GM19193 (cell line): ENCODE data around the gene THBS4.

ENCODE experiments used
- POLR2A ChIP-seq: IDR thresholded peaks from 4 replicates; pipeline ENCODE4 v1.6.1; 2011; ENCODE audit not compliant: insufficient read depth, insufficient read length; ENCODE audit errors: extremely low read depth

The THBS4 gene

DNA sequence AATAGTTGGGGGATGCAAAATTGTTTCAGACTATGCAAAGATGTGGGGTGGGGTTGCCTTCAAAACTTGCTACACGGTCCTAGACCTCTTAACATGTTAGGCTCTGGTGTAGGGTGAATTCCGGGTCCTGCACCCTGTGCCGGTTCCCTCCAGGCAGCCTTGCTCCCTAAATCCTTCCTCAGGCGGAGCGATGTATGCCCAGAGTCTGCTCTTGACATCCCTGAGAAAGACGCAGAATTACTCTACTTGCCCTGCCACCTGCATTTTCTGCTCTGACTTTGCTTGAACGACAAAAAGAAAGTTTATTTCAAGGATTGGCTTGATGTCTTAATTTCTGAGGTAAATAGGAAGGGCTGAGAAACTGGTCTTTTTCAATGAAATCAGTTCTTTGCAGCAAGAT lies 691 bp downstream of the THBS4 start:
- TF ChIP-seq POLR2A: no peak

DNA sequence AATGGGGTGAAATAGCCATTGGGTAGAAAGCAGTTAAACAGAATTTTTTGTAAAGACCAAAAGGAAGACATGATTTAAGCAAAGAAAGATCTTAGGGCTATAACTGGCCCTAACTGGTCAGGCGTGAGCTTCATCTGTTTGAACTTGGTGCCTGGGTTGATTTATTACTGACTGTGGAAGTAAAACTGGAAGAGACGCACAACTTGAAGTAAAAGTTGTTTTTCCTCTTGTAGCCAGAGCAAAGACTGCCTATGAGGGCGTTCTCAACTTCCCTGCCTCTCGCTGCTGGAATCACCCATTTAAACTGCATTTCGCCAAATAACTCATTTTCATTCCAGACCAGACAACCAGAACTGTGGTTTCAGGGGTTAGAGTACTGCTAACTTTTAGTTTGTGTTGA lies 1.5 kb downstream of the THBS4 start:
- no peak for TF ChIP-seq POLR2A

DNA sequence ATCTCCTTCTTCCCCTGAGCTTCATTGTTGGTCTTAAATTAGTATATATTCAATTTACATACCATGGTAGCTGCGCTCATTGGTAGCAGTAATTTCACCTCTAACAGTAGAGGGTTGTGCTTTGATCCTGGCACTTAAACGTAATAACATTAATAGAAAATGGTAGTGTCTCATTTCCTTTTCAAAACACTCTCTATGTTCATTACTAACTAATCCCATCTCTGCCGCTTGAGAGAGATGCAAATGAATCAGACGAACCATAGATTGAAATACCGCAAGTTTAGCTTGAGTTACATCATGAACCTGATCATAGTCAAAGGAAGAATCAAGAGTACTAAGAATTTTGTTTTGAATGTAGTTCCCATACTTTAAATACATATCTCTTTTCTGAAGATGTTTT lies 2.2 kb downstream of the THBS4 start:
- TF ChIP-seq POLR2A: no peak

DNA sequence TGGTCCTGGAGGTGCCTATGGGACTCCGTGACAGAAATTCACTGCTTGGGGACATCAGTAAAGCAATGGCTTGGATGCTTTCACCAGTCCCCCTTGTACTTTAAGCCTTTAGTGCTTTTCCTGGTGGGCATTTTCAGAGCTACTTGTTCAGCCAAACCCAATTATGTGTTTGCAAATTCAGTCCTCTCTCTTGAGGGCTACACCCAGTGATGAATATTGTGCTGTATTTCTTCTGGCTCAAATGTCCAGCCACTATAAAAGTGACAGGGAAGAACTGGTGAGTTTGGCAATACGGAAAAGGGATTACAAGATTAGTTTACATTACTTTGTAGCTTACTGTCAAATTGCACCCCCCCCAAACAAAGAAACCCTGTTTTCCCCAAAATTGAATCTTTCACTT lies 4.5 kb downstream of the THBS4 start:
- TF ChIP-seq POLR2A: no peak

DNA sequence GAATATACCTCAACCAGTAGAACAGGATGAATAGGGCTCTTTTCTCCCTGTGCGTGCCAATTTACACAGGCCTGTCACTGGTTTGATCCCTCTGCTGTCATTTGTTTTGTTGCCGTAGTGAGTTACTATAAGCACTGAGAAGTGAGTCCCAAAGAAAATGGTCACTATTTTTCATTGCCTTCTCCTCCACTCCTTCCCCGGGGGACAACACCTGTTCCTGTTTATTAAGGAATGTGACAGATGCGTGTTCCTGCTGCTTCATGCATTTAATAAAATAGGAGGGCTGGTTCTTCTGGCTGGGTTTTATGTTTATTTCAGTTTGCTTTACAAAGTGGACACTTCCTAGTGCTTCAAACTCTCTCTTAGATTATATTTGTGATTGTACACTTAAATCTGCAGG lies 6.4 kb downstream of the THBS4 start:
- TF ChIP-seq POLR2A: no peak

DNA sequence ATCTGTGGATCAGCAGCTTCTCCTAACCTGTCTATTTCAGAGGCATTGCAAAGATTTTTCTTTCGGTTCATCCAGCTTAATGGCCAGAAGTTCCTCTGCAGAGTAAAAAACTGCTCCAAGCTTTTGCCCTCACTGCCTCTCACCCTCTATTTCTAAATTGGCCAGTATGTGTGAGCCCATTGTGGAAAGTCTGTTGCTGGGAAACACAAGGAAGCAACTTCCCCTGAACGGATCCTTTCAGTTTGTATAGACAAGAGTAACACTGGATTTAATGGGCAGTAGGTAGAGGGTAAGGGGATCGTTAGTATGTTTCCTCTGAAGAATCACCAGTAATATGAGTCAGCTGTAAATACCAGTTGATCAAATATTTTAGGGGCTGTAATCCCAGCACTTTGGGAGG lies 7.2 kb downstream of the THBS4 start:
- no peak for TF ChIP-seq POLR2A

DNA sequence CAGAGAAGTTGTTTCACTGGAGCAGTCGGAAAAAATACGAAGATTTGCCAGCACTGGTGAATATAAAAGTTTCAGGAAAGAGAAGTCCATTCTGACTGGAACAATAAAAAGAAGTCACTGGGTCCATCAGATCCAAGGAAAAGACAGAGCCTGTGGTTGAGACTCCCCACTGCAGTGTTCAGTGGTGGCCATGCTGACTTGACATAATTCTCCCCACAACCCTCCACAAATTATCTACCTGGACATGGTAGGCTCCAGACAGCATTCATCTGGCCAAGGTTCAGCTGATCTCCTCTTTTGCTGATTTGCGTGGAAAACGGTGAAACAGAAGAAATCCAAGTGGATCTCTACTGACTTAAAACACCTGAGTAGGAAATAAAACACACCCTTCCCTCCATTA lies 8.0 kb downstream of the THBS4 start:
- no peak for TF ChIP-seq POLR2A

DNA sequence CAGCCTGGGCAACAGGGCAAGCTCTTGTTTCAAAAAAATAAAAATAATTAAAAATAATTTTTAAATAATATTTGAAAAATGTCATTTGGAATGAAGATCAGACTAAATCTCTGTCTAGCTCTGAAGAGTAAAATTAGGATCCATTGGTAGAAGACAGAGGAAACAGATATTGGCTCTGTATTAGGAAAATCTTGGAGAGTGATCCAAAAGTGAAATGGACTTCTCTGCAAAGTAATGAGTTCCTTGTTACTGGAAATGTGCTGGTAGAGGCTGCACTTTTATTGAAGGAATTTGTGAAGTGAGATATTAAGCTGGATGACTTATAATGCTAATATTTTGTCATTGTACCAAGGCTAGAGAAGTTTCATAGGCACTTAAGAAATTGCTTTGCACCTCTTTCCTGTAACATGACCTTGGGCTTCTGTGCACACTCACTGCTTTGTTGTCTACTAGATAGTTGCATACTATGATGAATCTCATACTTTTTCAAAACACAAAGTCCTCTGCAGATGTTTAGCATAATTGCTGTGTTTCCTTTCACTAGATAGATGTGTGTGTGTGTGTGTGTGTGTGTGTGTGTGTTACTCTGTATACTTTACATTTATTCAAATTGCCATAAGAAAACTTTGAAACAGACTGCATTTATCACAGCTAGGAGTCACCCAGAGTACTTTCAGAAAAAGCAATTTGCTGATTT lies 13.1 kb downstream of the THBS4 start:
- TF ChIP-seq POLR2A: no peak

DNA sequence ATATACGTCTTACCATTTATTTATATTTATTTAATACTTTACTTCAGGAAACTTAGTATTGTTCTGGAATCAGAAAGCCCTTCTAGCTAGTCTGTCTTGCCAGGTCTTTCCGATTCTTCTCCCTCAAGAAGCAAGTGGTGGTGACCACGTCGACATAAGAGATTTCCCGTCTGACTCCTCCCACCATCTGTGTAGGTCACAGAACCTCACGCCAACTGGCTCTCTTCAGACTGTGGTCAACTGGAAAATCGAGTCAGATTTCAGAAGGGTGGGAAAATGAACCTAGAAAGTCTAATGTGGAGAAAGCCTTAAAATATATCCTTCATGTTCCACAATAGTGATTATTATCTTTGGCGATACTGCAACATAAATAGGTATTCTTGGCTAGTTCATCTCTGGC lies 17.3 kb downstream of the THBS4 start:
- TF ChIP-seq POLR2A: no peak

DNA sequence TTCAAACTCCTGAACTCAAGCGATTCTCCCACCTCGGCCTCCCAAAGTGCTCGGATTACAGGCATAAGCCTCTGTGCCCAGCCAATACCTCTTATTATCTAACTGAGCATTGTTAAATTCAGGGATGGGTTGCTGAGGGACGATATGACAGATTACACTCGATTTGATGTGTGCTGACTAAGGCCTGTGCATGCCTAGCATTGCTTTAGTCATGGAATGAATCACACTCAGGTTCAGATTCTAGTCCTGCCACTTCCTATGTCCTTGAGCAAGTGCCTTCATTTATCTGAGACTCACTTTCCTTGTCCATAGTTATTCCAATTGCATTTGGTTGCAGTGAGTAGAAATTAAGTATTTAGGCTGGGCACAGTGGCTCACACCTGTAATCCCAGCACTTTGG lies 19.5 kb downstream of the THBS4 start:
- TF ChIP-seq POLR2A: no peak

DNA sequence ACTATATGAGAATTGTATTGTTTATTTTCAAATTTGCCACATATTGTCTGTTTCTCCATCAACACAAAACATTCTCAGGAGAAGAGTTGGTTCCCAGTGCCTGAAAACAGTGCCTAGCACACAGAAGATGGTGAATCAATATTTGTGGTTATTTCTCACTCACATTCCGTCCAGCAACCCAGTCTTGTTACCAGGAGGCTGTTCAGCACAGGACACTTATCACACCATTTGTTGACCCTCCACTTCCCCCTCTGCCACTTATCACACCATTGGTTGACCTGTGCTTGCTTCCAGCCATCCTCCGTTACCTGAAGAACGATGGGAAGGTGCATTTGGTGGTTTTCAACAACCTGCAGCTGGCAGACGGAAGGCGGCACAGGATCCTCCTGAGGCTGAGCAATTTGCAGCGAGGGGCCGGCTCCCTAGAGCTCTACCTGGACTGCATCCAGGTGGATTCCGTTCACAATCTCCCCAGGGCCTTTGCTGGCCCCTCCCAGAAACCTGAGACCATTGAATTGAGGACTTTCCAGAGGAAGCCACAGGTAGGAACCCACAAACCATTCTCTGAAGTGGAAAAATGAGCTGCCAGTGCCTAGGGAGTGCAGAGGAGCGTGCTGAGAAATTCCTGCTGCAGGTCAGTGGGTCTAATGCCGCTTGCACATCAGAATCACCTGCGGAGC lies 20.5 kb downstream of the THBS4 start:
- no peak for TF ChIP-seq POLR2A

DNA sequence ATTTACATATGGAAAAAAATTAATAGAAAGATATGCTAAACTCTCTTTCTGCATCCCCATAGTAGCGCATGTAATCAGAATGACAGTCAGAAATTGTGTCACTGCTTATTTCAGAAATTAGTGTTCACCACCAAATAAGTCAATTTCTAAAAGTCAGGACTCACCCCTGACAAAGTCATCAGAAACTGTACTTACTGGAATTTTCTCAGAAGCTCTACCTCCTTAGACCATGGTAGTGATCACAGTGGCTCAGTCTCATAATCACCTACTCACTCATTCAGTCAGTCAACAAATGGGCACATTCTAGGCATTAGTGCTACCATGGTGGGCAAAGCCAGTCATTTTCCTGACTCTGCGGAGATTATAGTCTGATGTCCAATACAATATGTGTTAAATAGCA lies 22.0 kb downstream of the THBS4 start:
- no peak for TF ChIP-seq POLR2A

DNA sequence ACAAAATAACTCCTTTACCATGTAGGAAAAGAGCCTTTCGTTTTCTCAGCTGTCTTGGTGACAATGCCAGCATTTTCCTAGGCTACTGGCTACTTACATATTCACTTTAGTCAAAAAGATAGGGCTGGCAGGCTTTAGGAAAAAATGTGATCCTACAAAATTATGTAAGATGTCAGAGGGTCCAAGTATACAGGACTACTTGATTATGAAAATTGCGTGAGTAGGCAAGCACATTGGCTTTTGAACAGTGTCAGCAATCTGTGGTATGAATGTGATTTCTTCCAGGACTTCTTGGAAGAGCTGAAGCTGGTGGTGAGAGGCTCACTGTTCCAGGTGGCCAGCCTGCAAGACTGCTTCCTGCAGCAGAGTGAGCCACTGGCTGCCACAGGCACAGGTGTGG lies 22.8 kb downstream of the THBS4 start:
- TF ChIP-seq POLR2A: no peak

DNA sequence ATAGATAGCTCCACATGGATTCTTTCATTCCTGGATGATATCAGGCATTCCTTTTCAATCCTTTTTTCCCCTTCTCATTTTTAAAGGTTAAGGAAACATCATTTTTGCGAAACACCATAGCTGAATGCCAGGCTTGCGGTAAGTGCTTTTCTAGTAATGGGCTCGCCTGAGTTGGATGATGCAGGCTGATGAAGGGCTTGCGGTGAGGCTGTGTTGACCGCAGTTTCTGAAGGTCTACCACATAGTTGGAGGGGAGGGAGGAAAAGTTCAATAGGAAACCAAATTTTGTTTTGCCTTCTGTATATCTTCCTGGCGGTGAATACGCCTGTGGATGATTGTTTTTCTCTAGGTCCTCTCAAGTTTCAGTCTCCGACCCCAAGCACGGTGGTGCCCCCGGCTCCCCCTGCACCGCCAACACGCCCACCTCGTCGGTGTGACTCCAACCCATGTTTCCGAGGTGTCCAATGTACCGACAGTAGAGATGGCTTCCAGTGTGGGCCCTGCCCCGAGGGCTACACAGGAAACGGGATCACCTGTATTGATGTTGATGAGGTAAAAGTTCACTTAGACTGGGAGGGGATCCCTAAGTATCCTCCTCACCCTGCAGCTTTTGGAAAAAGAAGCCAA lies 24.3 kb downstream of the THBS4 start:
- TF ChIP-seq POLR2A: no peak

DNA sequence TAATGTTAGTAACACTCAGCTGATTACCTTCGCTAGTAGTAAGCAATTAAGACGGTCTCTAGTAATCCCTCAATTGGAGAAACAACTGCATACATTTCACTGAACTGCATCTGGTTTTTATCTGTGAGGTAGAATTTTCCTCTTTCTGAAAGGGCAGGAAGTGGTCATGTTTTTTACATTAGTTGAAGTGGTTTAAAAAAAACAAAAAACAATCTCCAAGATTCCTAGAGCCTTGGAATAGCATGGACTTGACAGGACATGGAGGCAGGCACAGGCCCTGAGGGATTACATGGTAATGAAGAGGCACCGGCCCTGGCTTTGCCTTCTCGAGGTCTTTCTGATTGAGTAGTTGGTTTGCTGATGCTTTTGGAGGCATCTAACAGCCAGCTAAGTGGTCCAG lies 25.8 kb downstream of the THBS4 start:
- no peak for TF ChIP-seq POLR2A

DNA sequence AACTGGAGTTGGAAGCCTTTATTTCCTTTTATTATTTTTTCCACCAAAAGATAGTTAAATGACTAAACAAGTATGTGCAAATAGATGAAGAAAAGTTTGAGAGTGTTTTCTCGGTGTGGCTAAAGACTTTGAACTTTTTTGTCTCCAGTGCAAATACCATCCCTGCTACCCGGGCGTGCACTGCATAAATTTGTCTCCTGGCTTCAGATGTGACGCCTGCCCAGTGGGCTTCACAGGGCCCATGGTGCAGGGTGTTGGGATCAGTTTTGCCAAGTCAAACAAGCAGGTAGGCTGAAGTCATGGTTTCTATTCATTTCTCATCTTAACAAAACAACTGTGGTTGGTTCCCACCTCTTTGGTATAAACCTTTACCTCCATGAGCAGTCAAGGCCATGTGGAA lies 26.4 kb downstream of the THBS4 start:
- TF ChIP-seq POLR2A: no peak

DNA sequence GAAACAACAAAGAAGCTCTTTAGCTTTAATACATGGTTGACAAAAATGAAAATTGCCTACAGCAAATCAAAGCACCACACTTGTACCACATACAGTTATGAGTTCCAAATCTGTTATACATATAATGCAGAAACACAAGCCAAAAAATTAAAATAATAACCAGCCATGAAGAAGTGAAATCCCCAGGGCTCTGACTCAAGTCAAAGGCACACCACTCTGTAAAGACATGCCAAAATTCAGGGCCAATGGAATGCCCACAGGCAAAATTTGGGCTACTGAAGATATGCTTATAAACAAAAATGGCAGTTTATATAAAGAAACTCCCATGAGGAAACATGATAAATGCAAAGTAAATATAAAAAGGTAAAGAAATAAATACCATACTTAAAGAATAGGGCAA lies 29.0 kb downstream of the THBS4 start:
- no peak for TF ChIP-seq POLR2A

DNA sequence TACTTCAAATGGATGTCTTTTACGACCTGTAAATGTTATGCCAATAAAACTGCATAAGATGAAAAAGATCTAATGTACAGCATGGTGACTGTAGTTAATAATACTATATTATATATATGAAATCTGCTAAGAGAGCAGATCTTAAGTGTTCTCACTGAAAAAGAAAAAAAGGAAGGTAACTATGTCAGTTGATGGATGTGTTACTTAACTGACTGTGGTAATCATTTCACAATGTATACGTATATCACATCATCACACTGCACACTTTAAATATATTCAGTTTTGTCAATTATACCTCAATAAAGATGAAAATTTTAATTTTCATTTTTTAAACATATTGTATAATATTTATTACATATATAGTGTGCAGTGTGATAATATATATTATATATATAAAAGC lies 31.9 kb downstream of the THBS4 start:
- TF ChIP-seq POLR2A: no peak
